Kidney epithelial cell (primary cell): ENCODE measurements around the gene ARHGEF12. TPM values are rescaled to one million over a fixed set of nuclear protein-coding genes. Genes with fewer than 3 reads are reported as not detected.

ENCODE experiments used
- DNase-seq: peaks from one replicate; pipeline ENCODE4 v3.0.0-alpha.2; 2010; ENCODE audit warnings: low read depth
- H3K27me3 ChIP-seq: 2 replicates; pipeline ENCODE4 v1.6.0; 2011; ENCODE audit warnings: low read length; ENCODE audit not compliant: control insufficient read depth, insufficient read depth
- H3K36me3 ChIP-seq: 2 replicates; pipeline ENCODE4 v1.5.1; 2011; ENCODE audit warnings: low read length; ENCODE audit not compliant: control insufficient read depth, insufficient read depth
- H3K4me3 ChIP-seq: 2 replicates; pipeline ENCODE4 v1.5.1; 2011; ENCODE audit warnings: low read depth, mild to moderate bottlenecking, control low read depth, low read length
- CTCF ChIP-seq: IDR thresholded peaks from 2 replicates; pipeline ENCODE4 v1.5.1; 2011; ENCODE audit warnings: mild to moderate bottlenecking, moderate library complexity, low read length, control low read depth, inconsistent platforms; ENCODE audit not compliant: insufficient read depth, poor library complexity, severe bottlenecking
- total RNA-seq: library from RNA; depleted of rRNA; stranded (reverse); fragments of >200 nt; gene quantifications from 2 replicates; pipeline ENCODE4 v1.2.3, GENCODE V29; 2015

ARHGEF12 gene
- total RNA-seq, 1 donor from 2014 or later = 54.7 TPM

GRCh38 chr11:120532082-120532831, 196.0 kb downstream of the ARHGEF12 start:
- Histone ChIP-seq H3K36me3 (no peaks in the 10 kb centered on the region), H3K27me3 (peaks cover 4% of the 10 kb centered on the region), H3K4me3 (no peak overlapping the region)
- DNase-seq = no peak
- TF ChIP-seq CTCF = no peak

DNA sequence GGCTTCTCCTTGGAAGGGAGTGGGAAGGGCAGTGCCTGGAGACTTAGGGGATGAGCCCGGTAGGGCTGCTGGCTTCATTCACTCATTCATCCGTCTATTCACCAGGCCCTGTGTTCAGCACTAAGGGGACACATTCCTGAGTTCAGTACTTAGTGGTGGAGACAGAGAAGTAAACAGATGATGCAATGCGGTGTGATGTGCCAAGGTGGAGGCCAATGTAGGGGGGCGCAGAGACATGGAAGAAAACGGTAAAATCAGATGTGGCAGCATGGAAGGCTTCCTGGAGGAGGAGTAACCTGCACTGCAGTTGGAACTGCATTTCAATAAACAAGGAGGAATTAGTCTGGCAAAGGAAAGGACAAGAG, 196.6 kb downstream of the ARHGEF12 start:
- H3K27me3 ChIP-seq = peaks cover 2% of the 10 kb centered on the region

GRCh38 chr11:120536091-120536796, 200.0 kb downstream of the ARHGEF12 start:
- no peak overlapping the region for H3K4me3 ChIP-seq
- DNase-seq = no peak
- H3K27me3 ChIP-seq = no peaks in the 10 kb centered on the region
- H3K36me3 ChIP-seq = no peaks in the 10 kb centered on the region
- no peak for TF ChIP-seq CTCF

More for the DNA sequence above, 196.6 kb downstream of the ARHGEF12 start:
- DNase-seq = no peak
- no peak for TF ChIP-seq CTCF
- no peak overlapping the region for H3K4me3 ChIP-seq
- no peaks in the 10 kb centered on the region for H3K36me3 ChIP-seq

DNA sequence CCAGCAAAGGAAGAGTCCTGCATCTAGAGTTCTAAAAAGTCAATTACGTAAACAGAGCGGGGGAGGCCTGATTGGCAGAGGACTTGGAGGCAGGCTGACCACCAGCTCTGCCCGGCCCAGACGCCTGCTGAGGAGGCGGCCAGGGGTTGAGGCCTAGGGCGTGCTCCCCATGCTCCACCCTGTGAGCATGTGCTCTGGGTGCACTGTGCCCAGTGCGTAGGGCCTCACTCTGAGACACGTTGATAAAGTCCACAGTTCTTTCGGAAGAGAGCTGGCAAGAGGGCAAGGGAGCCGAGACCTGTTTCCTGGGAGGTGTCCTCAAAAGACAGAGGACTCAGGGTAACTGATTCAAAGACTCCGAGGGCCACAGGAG, 200.6 kb downstream of the ARHGEF12 start:
- no peak for TF ChIP-seq CTCF
- DNase-seq = no peak

GRCh38 chr11:120537996-120538395, 201.8 kb downstream of the ARHGEF12 start:
- no peak for DNase-seq
- Histone ChIP-seq H3K4me3 (no peak overlapping the region), H3K36me3 (no peaks in the 10 kb centered on the region), H3K27me3 (no peaks in the 10 kb centered on the region)
- TF ChIP-seq CTCF = no peak

More for the DNA sequence above, 200.6 kb downstream of the ARHGEF12 start:
- Histone ChIP-seq H3K27me3 (no peaks in the 10 kb centered on the region), H3K4me3 (no peak overlapping the region), H3K36me3 (no peaks in the 10 kb centered on the region)
